Stimulated activated CD4-positive, alpha-beta T cell treated with anti-CD3 and anti-CD28 coated beads, Interleukin-2, amount 100 ng/mL, for 48 hours (primary cell): ENCODE data around the gene ITPR1.
"Not testable (repeated sequence)": the region's sequence is repeated elsewhere in the genome, so short reads cannot be mapped to it uniquely, and the experiment has no call there.

Experiments
- DNase-seq, 2 donors: peaks; one replicate each; pipeline ENCODE4 v3.0.0-alpha.2; 2020

The ITPR1 gene

GRCh38 chr3:4748701-4749378, 255.7 kb downstream of the ITPR1 start:
- no peak for DNase-seq

DNA sequence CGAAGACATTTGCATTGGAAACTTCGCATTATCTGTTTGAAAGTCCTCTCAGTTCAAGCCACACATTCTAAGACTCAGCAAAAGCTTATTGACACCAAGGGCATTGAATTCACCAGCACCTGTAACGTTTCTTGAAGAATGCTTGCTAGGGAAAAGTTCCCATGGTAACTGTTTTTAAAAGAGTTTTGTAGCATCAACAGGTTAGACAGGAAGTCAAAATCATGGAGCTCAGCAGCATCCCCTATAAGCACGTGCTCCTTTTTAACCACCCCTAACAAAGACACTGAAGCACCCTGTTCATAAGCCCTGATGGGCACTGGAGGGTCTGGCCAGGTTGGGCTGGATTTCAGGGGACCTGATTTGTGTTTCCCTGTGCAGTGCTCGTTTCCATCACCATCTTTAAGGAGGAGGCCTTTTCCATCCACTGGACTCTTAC, 256.4 kb downstream of the ITPR1 start:
- DNase-seq, result no peak

DNA sequence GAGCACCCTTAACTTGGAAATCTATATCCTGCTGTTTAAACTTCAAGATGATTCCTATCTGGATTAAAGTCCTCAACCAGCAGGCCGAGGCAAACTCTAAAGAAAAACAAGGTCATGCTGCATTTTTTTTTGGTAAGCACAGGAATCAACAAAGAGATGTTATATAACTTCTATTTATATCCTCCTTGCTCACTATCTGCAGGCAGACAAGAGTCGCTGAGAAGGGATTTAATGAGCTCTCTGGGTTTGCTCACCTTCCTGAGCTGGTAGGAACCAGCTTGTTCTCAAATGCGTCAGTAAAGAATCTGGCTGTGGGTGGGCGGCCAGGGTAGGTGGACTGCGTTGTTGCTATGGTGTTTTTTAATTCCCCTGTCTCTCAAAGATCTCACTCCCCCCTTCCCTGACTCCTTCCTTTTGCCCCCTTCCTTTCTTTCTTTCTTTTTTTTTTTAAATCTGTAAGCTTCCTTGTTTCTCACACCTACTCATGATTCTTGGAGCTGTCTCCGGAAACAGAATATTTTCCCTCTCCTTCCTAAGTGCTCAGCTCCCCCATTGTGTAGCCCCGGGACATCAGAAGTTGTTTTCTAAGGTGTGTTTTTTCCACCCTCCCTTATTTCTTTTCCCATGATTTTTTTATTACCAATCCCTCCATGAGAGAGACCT, 257.3 kb downstream of the ITPR1 start:
- no peak for DNase-seq

GRCh38 chr3:4751029-4751501, 257.9 kb downstream of the ITPR1 start:
- no peak for DNase-seq

DNA sequence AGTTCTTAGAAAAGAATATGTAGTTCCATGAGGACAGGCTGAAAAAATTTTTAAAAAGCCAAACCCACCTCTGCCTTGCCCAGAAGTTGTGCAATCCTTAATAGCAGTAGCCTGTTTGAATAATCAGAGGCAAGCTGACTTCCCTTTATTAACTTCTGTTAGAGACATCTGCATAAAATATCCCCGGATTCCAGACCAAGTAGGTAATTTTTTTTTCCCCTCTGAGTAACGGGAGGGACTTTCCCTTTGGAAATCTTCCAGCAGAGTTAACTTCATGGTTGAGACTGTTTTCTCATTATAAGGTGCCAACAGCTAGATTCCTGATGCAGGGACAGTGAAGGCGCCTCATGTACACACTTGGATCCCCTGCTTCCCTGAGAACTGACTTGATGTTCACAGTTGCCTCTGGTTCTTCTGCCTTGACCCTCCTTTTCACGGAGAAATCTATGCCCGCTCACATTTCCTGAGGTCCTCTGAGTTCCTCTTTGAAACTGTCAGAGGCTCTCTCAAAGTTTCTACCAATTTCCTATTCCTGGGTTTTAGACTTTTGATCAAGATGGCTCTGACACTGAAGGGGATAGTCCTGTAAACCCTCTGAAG, 258.5 kb downstream of the ITPR1 start:
- no peak for DNase-seq

GRCh38 chr3:4752201-4753072, 259.3 kb downstream of the ITPR1 start:
- no peak for DNase-seq

DNA sequence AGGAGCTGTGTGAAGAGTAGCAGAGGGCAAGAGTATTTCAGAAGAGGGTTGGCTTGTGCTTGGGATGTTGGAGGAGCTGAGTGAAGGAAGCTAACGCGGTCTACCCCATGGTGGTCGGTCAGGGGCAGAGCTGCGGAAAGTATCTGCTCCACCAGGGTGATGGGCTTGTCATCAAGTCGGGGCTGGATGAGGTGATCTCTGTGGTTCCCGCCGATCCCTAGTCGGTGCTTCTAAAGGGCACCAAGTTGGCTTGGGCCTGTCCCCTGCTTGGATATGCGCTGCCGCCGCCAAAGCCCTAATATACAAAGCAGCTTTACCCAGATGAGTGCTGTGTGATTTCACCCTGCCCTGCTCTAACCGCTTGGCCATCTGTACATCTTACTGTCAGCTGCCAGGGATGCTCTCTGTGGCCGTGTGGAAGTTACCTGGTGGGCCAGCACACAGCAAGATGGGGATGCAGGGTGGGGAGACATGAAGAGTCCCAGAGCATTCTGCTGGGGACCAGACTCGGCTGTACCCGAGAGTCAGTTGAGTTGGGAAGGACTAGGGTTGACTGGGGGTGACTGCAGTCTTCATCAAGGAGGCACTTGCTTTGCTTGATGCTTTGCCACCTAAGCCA, 260.0 kb downstream of the ITPR1 start:
- DNase-seq, result no peak

GRCh38 chr3:4754180-4755086, 261.3 kb downstream of the ITPR1 start:
- DNase-seq, result no peak

GRCh38 chr3:4755566-4755965, 262.4 kb downstream of the ITPR1 start:
- no peak for DNase-seq

DNA sequence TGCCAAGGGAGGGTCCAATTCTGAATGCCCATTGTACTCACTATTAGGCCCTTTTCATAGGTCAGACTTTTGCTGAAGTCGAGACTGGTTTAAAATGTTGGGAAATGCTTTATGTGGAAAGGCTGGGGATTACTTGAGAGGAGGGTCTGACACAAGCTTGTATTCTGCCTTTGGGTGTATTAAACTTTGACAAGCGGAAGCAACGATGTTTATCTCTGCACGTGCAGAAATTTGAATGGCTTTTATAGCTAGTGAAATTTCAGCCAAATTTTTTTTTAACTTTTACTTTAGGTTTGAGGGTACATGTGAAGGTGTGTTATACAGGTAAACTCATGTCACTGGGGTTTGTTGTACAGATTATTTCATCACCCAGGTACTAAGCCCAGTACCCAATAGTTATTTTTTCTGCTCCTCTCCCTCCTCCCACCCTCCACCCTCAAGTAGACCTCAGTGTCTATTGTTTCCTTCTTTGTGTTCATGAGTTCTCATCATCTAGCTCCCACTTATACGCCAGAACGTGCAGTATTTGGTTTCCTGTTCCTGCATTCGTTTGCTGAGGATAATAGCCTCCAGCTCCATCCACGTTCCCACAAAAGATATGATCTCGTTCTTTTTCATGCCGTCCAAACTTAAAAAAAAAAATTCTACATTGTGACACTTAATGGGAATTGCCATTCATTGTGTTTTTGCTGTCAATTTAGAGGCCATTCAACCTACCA, 263.1 kb downstream of the ITPR1 start:
- DNase-seq, result no peak

DNA sequence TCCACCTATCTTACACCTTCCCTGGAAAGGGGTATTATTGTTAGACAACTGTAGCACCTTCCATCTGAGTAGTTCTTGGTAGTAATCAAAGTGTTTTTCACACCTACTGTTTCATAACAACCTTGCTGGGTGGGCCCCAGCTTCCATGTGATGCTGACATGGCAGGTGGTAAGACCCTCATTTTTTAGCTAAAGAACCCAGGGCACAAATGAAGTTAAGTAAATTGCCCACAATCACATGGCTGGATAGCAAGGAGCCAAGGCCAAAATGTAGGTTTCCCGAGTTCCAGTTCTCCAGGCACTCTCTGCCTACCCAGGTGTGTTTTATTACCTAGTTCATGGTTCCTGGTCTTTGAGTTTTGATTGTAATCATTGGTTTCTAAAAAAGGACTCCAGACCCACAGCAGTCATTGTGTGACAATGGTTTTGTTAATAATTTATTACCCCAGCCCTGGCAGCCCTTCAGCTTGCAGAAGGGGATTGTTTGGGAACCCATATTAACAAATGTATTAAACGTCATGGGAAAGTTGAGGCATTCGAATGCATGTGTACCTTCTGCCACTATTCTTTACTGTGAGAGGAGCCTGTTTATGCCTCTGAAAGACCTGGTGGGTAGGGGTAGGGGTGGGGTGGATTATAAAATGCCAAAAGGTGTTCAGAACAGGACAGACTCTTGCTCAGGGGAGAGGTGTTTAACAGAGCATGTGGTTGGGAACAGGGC, 263.9 kb downstream of the ITPR1 start:
- DNase-seq, result no peak

GRCh38 chr3:4757575-4758248, 264.6 kb downstream of the ITPR1 start:
- no peak for DNase-seq

- no peak for DNase-seq
Measured at GRCh38 chr3:4758249-4758860, 265.2 kb downstream of the ITPR1 start.

GRCh38 chr3:4758957-4759656, 266.0 kb downstream of the ITPR1 start:
- DNase-seq, result no peak

DNA sequence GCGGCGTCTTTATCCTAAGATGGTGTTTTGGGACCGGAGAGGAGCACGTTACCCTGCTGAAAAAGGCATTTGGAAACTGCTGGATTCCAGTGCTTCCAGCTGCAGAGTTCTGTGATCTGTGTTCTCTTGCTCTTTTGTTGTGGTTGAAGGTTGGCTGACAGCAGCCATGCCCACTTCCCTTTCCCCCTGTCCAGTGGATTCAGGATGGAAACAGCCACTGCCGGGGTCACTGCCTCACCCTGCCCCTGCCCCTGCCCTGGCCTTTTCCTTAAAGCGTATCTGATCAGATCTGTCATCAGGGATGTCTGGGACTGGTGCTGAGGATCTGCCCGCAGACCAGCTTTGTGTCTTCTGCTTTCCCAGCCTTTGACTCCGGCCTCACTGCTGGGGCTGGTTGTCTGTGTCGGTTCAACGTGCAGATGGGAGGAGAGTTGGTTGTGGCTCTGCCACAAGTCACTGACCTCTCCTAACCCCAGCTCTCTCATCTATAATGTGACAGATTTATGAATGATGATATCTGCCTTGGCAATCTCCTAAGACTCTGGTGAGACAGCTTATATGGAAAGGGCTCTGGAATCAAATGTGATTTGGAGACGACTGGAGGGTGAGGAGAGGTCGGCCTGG, 266.7 kb downstream of the ITPR1 start:
- no peak for DNase-seq

DNA sequence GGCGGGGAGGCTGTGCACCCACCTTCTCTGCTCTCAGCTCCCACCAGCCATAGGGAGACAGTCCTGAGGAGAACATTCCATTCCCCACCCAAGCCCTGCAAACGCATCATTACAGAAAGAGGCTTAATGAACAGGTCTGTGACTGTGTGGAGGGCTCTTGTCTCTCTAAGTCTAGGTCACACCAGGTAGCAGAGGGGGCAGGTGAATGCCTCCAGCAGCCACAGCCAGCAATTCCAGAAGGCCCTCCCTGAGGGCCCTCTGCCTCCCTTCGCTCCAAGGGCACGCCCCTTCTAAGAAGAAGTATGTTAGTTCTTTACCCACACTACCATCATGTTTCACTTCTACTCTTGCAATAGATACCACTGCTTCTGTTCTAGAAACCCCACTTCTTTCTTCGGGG, 268.6 kb downstream of the ITPR1 start:
- no peak for DNase-seq

GRCh38 chr3:4762481-4763230, 269.5 kb downstream of the ITPR1 start:
- DNase-seq, result not testable (repeated sequence)
